Fibroblast of pulmonary artery (primary cell): ENCODE results near the gene CGB5.
"Not testable (repeated sequence)": the region's sequence is repeated elsewhere in the genome, so short reads cannot be mapped to it uniquely, and the experiment has no call there.

Experiments
- DNase-seq: peaks from one replicate; pipeline ENCODE4 v3.0.0-alpha.2; 2010; ENCODE audit warnings: low read depth
- H3K4me3 ChIP-seq: replicated peaks from 2 replicates; pipeline ENCODE4 v1.5.1; 2011; ENCODE audit warnings: low read depth, mild to moderate bottlenecking, control low read depth, low read length, moderate library complexity
- CTCF ChIP-seq: IDR thresholded peaks from 2 replicates; pipeline ENCODE4 v1.5.1; 2011; ENCODE audit warnings: mild to moderate bottlenecking, control low read depth, low read length, inconsistent platforms; ENCODE audit errors: missing control alignments

Gene CGB5

DNA sequence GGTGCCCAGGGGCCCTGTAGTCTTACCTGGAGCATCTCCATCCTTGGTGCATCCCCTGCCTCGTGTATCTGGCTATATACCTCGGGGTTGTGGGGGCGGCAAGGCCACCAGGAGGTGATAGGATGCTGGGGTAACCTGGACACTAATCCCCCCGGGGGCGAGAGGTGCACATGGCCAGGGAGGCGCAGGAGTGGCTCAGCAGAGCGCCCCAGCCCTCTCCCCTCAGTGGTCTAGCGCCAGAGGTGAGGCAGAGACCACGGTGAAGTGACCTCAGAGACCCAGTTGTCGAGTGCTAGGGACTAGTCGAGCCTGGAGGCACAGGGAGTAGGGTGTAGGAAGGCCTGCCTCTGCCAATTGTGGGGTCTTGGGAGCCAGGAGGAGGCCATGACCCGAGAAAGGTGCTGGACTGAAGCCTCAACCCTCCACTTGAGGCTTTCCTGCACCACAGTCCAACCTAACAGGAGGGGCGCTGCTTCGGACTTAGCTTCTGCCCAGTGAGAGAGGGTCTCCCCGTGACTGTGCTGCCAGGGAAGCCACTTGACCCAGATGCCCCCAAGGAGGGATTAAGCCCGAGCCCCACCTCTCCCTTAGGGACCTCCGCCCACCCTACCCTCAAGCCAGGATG is 26.5 kb upstream of the CGB5 start, which contains the start of gene LHB:
LHB (minus strand) TSS at position 51 of the 625 bp plus-strand sequence; CDS start at position 41, 10 bp downstream.
- TF ChIP-seq CTCF, result no peak
- DNase-seq, result no peak
- peak within 1 kb of the TSS; percentile 44 for H3K4me3 ChIP-seq

- TF ChIP-seq CTCF, result peak; percentile 48
- peak overlapping the region; percentile 44 for H3K4me3 ChIP-seq
Observed at GRCh38 chr19:49017666-49018351, 25.8 kb upstream of the CGB5 start.

GRCh38 chr19:49018388-49019241 is 25.0 kb upstream of the CGB5 start:
- H3K4me3 ChIP-seq, result peak overlapping the region; percentile 45
- not testable (repeated sequence) for DNase-seq

More at GRCh38 chr19:49017666-49018351, 25.8 kb upstream of the CGB5 start:
- peak; percentile 49 for DNase-seq

DNA sequence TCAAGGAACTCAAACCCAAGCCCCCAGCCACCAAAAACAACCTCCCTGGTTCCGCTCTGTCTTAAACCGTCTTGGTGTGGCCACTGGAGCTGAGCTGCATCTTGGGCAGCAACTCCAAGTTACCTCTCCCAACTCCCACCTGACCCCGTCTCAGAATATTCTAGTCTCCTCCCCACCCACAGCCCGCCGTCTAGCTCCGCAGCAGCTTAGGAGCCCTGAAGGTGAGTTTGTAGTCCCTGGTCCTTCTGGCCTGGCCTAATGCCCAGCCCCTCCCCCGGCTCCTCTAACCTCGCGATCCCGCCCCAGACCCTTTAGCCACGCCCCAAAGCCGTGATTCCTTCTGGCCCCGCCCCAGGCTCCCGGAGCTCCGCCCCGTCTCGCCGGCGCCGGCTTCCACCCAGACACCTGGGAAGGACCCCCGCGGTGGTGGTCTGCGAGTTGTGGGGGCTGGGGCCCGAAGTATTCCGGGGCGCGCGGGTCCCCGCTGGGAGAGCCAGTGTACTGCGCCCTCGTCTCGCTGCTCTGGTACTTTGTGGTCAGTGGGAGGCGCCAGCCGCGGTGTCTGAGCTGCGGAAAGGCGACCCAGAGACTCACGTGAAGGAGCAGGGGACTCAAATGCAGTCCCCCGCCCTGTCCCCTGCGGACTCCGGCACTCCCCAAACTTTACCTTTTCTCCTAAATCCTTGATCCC is 24.3 kb upstream of the CGB5 start:
- no peak for DNase-seq
- peak; percentile 6 for TF ChIP-seq CTCF
- H3K4me3 ChIP-seq, result peak overlapping the region; percentile 45

DNA sequence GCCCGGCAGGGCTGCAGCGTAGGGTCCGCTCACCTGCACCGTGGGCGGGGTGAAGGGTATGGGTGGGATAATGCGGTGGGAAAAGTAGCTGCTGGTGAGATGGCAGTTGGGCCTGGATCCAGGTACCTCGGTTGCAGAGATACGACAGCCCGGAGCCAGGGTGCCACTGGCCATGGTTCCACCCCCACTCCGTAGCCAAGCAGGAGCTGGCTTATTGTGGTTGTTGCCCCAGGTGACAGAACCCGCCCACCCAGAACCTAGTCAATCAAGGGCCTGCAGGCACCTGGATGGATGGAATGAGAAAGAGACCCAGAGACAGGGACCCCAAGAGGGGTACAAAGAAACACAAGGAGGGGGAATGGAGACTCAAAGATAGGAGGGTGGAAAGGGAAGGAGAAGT is 23.3 kb upstream of the CGB5 start:
- no peak for TF ChIP-seq CTCF
- no peak overlapping the region for H3K4me3 ChIP-seq
- no peak for DNase-seq

DNA sequence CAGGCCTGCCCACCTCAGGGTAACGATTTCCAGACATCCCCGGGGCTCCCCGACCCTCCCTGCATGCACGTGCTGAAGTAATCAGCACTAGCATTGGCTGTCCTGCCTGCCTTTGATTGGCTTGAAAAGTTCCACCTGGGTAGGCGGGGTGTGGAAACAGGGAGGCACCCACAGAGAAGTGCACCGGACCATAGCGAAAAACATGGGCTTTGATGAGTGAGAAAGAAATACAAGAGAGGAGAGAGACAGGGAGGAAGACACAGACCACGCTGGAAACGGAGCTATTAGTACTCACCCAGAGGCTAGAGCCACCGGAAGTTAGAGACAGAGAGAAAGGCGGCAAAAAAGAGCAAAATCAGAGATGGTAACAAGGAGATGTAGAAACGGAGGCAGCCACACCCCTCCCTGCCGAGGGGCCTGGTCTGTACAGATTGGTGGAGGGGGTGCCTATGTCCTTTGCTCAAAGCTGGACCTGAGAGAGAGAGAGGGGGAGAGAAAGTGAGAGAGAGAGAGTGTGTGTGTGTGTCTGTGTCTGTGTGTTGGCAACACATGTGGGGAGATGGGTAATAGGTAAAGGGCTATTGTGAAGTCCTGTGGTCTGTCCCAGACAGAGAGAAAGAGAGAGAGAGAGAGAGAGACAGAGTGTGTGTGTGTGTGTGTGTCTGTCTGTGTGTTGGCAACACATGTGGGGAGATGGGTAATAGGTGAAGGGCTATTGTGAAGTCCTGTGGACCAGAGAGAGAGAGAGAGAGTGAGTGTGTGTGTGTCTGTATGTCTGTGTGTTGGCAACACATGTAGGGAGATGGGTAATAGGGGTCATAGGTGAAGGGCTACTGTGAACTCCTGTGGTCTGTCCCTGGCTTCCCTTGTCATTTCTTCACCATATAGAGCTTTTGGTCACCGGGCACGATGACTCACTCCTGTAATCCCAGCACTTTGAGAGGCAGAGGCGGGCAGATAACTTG is 22.4 kb upstream of the CGB5 start:
- no peak for DNase-seq
- no peak for TF ChIP-seq CTCF

More for the DNA sequence above, 22.4 kb upstream of the CGB5 start:
- H3K4me3 ChIP-seq, result no peak overlapping the region
